GM11168 (cell line): ENCODE data around the gene GPR34.
"Not testable (repeated sequence)": the region's sequence is repeated elsewhere in the genome, so short reads cannot be mapped to it uniquely, and the experiment has no call there.

ENCODE experiments used
- in situ Hi-C: fragments of 300-500 bp; cut with MboI; formaldehyde crosslinking; loops from one replicate; pipeline ENCODE4 v1.12.0; 2022; ENCODE audit warnings: low sequenced_read_pairs; ENCODE audit not compliant: unreplicated experiment

The GPR34 gene, protein sequence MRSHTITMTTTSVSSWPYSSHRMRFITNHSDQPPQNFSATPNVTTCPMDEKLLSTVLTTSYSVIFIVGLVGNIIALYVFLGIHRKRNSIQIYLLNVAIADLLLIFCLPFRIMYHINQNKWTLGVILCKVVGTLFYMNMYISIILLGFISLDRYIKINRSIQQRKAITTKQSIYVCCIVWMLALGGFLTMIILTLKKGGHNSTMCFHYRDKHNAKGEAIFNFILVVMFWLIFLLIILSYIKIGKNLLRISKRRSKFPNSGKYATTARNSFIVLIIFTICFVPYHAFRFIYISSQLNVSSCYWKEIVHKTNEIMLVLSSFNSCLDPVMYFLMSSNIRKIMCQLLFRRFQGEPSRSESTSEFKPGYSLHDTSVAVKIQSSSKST

GRCh38 chrX:41688835-41689234 is at the start of gene GPR34:
Gene GPR34, plus strand, starts transcription at chrX:41688973. Its CDS starts 6,661 bp downstream, at chrX:41695634.
- in situ Hi-C loops, result no loop called here

GRCh38 chrX:41646201-41646600 is 42.6 kb upstream of the GPR34 start:
- in situ Hi-C loops, result not testable (repeated sequence)

GRCh38 chrX:41653125-41653524 is 35.6 kb upstream of the GPR34 start:
- in situ Hi-C loops, result no loop called here

DNA sequence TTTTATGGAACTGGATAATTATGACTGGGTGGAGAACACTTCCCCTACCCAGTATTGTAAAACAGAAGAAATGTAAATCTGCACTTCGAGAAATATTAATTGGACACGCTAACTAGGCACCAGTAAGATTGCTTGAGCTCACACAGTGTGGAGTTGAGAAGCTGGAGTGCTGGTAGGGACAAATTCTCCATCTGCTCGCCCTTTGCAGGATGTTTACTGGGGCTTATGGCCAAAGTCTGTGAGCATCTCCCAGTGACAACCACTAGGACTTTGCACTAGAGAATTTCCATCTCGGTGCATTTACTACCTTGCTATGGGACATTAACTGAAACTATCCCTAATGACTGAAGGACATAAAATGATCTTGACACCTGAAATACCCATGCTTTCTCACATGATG is 33.7 kb upstream of the GPR34 start:
- in situ Hi-C loops, result no loop called here

GRCh38 chrX:41655631-41656030 is 33.1 kb upstream of the GPR34 start:
- in situ Hi-C loops, result no loop called here

DNA sequence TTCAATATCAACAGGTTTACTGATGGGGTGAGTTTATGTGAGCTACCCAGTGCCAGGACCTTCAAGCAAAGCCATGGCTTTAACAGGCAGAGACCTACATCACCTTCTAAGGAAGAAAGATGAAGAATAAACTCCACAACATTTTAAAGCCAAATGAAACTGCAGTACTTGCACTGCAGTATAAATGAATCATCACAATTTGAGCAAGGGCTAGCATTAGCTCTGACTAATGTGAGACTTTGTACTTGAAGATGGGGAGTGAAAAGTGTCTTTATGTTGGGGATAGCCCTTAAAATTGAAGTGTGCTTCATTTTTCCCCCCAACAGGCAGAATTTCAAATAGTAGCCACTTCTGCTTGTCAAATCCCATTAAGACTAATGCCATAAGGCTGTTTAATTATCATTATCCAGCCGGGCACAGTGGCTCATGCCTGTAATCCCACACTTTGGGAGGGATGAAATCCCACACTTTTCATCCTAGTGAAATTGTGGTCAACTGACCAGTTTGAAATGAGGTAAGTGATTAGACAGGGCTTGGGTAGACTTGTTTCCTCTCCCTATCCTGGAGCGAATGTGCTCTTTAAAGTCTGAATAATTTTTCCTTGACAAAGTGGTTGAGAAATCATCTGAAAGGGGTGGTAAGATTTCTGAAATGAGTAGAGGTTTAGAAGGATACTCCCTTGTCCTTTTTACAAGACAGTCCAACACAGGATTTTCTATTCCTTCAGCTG is 27.2 kb upstream of the GPR34 start:
- in situ Hi-C loops, result no loop called here

GRCh38 chrX:41664375-41664901 is 24.3 kb upstream of the GPR34 start:
- in situ Hi-C loops, result no loop called here

GRCh38 chrX:41664908-41665307 is 23.9 kb upstream of the GPR34 start:
- in situ Hi-C loops, result no loop called here

DNA sequence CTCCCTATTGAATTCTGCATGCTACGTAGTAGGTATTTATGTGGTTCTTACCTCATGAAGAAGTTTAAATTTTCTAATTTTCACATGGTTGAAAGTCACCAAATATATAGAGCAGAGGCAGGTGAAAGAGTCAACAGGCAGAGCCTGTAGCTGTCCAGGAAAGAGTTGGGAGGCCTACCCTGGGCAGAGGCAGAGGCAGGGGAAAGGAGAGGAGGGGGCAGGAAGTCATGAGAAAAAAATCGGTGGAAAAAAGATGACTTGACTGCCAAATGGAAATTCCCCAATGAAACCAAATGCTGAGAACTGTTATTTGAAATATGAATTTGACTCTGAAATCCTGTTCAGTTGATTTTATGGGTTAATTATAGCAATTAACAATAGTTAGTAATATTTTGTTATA is 23.1 kb upstream of the GPR34 start:
- in situ Hi-C loops, result no loop called here

- in situ Hi-C loops, result no loop called here
These were observed 22.5 kb upstream of the GPR34 start for GRCh38 chrX:41666251-41666650.

DNA sequence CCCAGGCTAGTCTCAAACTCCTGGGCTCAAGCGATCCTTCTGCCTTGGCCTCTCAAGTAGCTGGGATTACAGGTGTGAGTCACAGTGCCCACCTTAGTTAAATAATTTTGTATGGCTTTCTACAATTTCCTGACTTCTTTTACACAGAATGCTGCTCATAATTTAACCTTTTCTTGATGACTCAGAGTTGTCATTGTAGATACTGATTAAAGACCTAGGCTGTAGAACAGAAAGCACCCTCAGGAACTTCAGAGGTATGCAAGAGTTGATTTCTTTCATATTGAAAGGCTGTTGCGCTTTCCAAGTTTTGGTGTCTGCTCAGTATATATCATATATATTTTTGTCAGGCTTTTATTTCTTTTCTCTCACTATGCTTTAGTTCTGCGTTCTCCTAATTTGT is 21.1 kb upstream of the GPR34 start:
- in situ Hi-C loops, result no loop called here

DNA sequence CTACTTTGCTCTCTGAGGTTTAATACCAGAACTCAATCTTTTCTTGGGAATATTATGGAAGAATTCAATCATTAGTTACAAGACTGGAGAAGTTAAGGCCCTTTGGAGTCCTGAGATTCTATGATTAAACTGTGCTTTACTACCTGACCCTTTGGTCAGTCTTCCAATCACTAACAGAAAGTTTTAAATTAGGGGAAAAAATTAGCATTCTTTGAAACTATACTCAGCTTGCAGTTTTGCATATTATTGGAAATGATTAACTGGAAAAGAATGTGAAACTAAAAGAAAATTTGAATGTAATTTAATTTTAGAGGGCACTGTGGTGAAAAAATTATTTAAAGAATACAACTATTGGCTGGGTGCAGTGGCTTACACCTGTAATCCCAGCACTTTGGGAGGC is 18.7 kb upstream of the GPR34 start:
- in situ Hi-C loops, result no loop called here

- in situ Hi-C loops, result no loop called here
These were observed 17.7 kb upstream of the GPR34 start for GRCh38 chrX:41671082-41671481.

DNA sequence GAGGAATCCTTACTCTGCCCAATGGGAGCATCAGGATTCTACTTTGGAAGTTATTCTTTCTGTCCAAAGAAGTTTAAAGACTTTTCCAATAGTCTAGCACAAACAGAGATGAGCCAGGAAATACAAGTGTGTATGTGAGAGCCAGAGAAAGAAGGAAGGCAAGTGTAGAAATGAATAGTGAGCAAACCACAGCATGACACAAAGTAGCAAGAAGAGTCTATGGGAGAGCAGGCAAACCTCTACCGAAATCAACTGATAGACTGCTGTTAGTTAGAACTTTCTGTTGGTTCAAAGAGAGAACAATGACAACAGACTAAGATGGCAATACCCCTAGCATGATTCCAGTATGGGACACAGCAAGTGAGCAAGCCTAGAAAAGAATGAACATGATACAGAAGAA is 16.1 kb upstream of the GPR34 start:
- in situ Hi-C loops, result no loop called here

- in situ Hi-C loops, result not testable (repeated sequence)
These were observed 12.4 kb upstream of the GPR34 start for GRCh38 chrX:41676361-41676760.

DNA sequence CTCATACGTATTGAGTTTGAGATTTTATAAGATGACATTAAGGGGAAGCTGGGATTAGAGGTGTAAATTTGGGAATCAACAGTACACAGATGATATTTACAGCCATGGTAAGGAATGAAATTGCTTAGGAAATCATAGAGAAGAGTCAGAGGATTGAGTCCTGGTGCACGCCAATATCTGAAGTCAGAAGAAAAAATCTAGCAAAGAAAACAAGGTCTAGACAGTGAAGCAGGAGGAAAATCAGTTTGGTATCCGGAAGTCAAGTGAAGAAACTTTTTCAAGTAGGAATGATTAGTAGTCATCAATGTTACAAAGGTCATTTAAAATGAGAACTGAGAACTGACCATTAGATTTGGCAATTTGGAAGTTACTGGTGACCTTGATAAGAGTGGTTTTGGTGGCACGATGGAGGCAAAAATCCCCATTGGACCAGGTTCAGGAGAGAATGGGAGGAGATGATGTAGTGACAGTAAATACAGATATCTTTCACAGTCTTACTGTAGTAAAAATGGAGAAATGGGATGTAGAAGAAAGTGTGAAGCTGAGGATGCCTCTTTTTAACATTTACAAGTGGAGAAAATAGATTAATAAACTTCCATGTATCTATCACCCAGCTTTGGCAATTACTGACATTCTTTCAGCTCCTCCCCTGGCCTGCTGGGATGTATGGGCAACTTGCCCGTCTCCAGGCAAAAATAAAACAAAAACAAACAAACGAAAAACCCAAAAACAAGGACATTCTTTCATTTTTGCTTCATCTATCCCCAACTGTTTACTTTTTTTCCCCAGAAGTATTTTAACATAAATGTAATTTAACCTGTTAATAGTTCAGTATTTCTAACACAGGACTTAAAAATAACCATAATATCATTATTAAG is 11.4 kb upstream of the GPR34 start:
- in situ Hi-C loops, result no loop called here

GRCh38 chrX:41684138-41684537 is 4.6 kb upstream of the GPR34 start:
- in situ Hi-C loops, result no loop called here

DNA sequence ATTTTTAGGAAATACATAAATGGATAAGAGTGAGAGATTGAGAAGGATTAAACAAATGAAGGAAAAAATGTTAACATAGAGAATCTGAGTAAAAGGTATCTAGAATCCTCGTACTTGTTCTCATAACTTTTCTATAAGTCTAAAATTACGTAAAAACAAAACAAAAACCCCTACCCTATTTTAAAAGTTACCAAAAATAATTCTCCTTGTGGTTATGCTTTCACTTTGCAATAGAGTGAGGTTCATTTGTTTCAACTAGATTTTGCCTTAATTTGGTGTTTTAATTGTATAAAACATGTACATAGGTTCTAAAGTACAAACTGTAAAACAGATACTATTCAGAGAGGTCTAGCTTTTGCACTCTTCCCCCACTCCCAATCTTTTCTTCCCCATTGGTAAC is 3.8 kb upstream of the GPR34 start:
- in situ Hi-C loops, result no loop called here

GRCh38 chrX:41686788-41687187 is 2.0 kb upstream of the GPR34 start:
- in situ Hi-C loops, result no loop called here

DNA sequence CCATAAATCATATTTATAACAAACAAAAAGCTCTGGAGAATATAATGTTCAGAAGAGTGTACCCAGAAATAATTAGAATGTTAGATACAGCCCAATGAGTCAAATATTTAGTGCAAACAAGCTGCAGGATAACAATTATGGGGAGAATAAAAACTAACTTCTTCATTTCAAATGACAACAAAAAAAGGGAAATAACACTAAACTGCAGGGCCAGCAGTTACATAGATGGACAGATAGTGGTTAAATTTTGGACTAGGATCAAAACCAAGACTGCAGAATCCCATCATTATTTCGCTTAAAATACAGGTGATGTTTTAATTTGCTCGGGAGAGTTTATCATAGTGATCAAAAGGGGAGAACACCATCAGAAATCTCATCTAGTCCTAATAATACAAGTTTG is 617 bp upstream of the GPR34 start:
- in situ Hi-C loops, result no loop called here

GRCh38 chrX:41689711-41690110 is 938 bp downstream of the GPR34 start:
- in situ Hi-C loops, result no loop called here
